ENCODE measurements around the gene SURF1. TPM values are rescaled to one million over a fixed set of nuclear protein-coding genes. Genes with fewer than 3 reads are reported as not detected.
"Not testable (repeated sequence)": the region's sequence is repeated elsewhere in the genome, so short reads cannot be mapped to it uniquely, and the experiment has no call there.

The SURF1 gene
- total and polyA plus RNA-seq, 12 donors, result 50.9 to 111 (median 72.8) TPM

- H3K4me1 ChIP-seq (replicated peaks in 1 of 2), result peaks cover 15 to 28% of the 10 kb centered on the region in 2 donors
- TF ChIP-seq CTCF (IDR thresholded peaks at IDR 0.05), result no peak
- TF ChIP-seq POLR2A (IDR thresholded peaks at IDR 0.05), result no peak
- intact Hi-C loops (cut with DNase I), result no loop called here
- peak overlapping the region in 4 of 5 donors; percentile 12 to 89 (median 73) for H3K27ac ChIP-seq
- H3K36me3 ChIP-seq (replicated peaks in 1 of 2), result peaks cover 0 to 56% of the 10 kb centered on the region in 2 donors
- H3K27me3 ChIP-seq, result no peaks in the 10 kb centered on the region
- WGBS, 4 donors, result 76 to 90% (median 78%) methylated on average over 6 to 13 of the region's 13 CpGs
- DNase-seq, result no peak
- no peak overlapping the region for H3K4me3 ChIP-seq
- no peaks in the 10 kb centered on the region for H3K9me3 ChIP-seq (replicated peaks in 1 of 3)
These were observed 15.4 kb downstream of the SURF1 start for GRCh38 chr9:133340916-133341315.

- intact Hi-C loops (cut with DNase I), result no loop called here
- Histone ChIP-seq H3K36me3 (replicated peaks in 1 of 2) (peaks cover 0 to 51% of the 10 kb centered on the region in 2 donors), H3K4me1 (replicated peaks in 1 of 2) (peaks cover 16 to 28% of the 10 kb centered on the region in 2 donors), H3K27ac (peak overlapping the region; percentile 12 to 89 (median 61)), H3K27me3 (no peaks in the 10 kb centered on the region), H3K4me3 (no peak overlapping the region), H3K9me3 (replicated peaks in 1 of 3) (no peaks in the 10 kb centered on the region)
- DNase-seq, result peak in 1 of 7 donors; percentile 20
- WGBS, 4 donors, result 61 to 76% (median 70%) methylated on average over 2 to 3 of the region's 3 CpGs
- TF ChIP-seq CTCF (IDR thresholded peaks at IDR 0.05) (no peak), POLR2A (IDR thresholded peaks at IDR 0.05) (no peak)
These were observed 16.0 kb downstream of the SURF1 start for GRCh38 chr9:133340256-133340655.

GRCh38 chr9:133339641-133340040 is 16.6 kb downstream of the SURF1 start:
- peak in 6 of 7 donors; percentile 64 to 83 (median 78) for DNase-seq
- peaks cover 0 to 45% of the 10 kb centered on the region in 2 donors for H3K36me3 ChIP-seq (replicated peaks in 1 of 2)
- no peaks in the 10 kb centered on the region for H3K9me3 ChIP-seq (replicated peaks in 1 of 3)
- whole genome bisulfite sequencing, 4 donors, result 41 to 52% (median 43%) methylated on average over 5 of the region's 5 CpGs
- H3K27me3 ChIP-seq, result no peaks in the 10 kb centered on the region
- intact Hi-C loops (cut with DNase I), result no loop called here
- H3K4me1 ChIP-seq (replicated peaks in 1 of 2), result peaks cover 23 to 34% of the 10 kb centered on the region in 2 donors
- H3K27ac ChIP-seq, result peak overlapping the region; percentile 12 to 89 (median 61)
- H3K4me3 ChIP-seq, result no peak overlapping the region
- TF ChIP-seq POLR2A (IDR thresholded peaks at IDR 0.05) (no peak), CTCF (IDR thresholded peaks at IDR 0.05) (no peak)

GRCh38 chr9:133335924-133336811 is 20.1 kb downstream of the SURF1 start, which contains the start of gene SURF6:
SURF6 (minus strand) TSS chr9:133336188; CDS start chr9:133336132, 56 bp downstream.
- Histone ChIP-seq H3K36me3 (replicated peaks in 1 of 2) (peaks cover 0 to 39% of the 10 kb centered on the region in 2 donors), H3K27ac (peak within 1 kb of the TSS in 4 of 5 donors; percentile 47 to 81 (median 69)), H3K4me3 (peak within 1 kb of the TSS; percentile 43 to 92 (median 60)), H3K27me3 (no peaks in the 10 kb centered on the region), H3K4me1 (replicated peaks in 1 of 2) (peaks cover 29 to 44% of the 10 kb centered on the region in 2 donors), H3K9me3 (replicated peaks in 1 of 3) (no peaks in the 10 kb centered on the region)
- WGBS, 4 donors, result 5 to 24% (median 9%) methylated on average over 20 to 70 of the region's 70 CpGs
- intact Hi-C loops (cut with DNase I), result no loop called here
- DNase-seq, result peak; percentile 90 to 94 (median 91)
- TF ChIP-seq CTCF (IDR thresholded peaks at IDR 0.05) (peak in 2 of 6 experiments; percentile 4 to 16), POLR2A (IDR thresholded peaks at IDR 0.05) (peak; percentile 34 to 63)

- Histone ChIP-seq H3K4me3 (peak overlapping the region in 1 of 4 donors; percentile 64), H3K36me3 (replicated peaks in 1 of 2) (peaks cover 0 to 44% of the 10 kb centered on the region in 2 donors), H3K4me1 (replicated peaks in 1 of 2) (peaks cover 25 to 32% of the 10 kb centered on the region in 2 donors), H3K27ac (peak overlapping the region in 1 of 5 donors; percentile 12)
- H3K9me3 ChIP-seq (replicated peaks in 1 of 3); H3K27me3 ChIP-seq: not testable (repeated sequence)
- WGBS, 4 donors, result 62 to 77% (median 71%) methylated on average over 11 of the region's 11 CpGs
- peak in 6 of 7 donors; percentile 4 to 49 (median 14) for DNase-seq
- intact Hi-C loops (cut with DNase I), result loop anchor here (5.0 kb wide), 2 partner anchors 98 to 153 kb away; no protein-coding TSS in a partner anchor
These were observed 21.4 kb downstream of the SURF1 start for GRCh38 chr9:133334888-133335287.
